Bronchial epithelial cell (primary cell): ENCODE results near the gene PTPN1. TPM values are rescaled to one million over a fixed set of nuclear protein-coding genes. Genes with fewer than 3 reads are reported as not detected.

Experiments used
- DNase-seq: peaks from one replicate; pipeline ENCODE4 v3.0.0-alpha.2; 2010; ENCODE audit warnings: low read depth
- FAIRE-seq: peaks from 2 replicates; lab custom pipeline; 2011; peaks lifted over from hg19 to GRCh38; lab: Jason Lieb, UNC
- H3K27me3 ChIP-seq: 2 replicates; pipeline ENCODE4 v1.5.1; 2011; ENCODE audit warnings: low read length; ENCODE audit not compliant: control insufficient read depth, insufficient read depth
- H3K36me3 ChIP-seq: 2 replicates; pipeline ENCODE4 v1.5.1; 2011; ENCODE audit warnings: low read length; ENCODE audit not compliant: control insufficient read depth, insufficient read depth
- H3K4me3 ChIP-seq: 2 replicates; pipeline ENCODE4 v1.5.1; 2011; ENCODE audit warnings: mild to moderate bottlenecking, low read depth, low read length, control low read depth
- total RNA-seq: library from RNA; depleted of rRNA; stranded (reverse); fragments of >200 nt; gene quantifications from 2 replicates; pipeline ENCODE4 v1.2.1, GENCODE V29; 2014
- TF ChIP-seq, protein P1 (sequence below): IDR thresholded peaks from 2 replicates; pipeline ENCODE4 v1.5.1; 2011; ENCODE audit warnings: mild to moderate bottlenecking, moderate library complexity, low read length, control low read depth, inconsistent platforms; ENCODE audit not compliant: insufficient read depth, severe bottlenecking

The PTPN1 gene
- total RNA-seq, 1 donor from 2014 or later, result 18.4 TPM

DNA sequence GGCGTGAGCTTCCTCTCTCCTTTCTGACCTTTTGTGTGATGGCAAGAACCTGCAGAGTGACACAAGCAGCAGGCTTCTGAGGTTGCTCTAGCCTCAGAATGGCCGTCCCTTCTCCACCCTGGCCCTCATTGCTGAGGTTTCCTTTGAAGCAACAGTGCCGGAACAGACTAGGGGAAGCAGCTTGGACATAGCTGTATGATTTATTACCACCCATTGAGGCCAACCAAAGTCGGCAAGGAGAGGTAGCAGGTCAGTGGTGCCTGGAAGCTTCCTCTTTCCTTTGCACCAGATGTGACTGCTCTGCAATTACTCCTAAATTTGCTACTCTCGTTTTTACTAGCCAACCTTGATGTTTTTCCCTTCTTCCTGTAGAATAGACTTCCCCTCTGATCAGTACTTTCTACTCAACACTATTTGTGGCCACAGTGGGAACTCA lies 31.4 kb downstream of the PTPN1 start:
- DNase-seq (no peak), FAIRE-seq (no peak)
- TF ChIP-seq, protein P1, sequence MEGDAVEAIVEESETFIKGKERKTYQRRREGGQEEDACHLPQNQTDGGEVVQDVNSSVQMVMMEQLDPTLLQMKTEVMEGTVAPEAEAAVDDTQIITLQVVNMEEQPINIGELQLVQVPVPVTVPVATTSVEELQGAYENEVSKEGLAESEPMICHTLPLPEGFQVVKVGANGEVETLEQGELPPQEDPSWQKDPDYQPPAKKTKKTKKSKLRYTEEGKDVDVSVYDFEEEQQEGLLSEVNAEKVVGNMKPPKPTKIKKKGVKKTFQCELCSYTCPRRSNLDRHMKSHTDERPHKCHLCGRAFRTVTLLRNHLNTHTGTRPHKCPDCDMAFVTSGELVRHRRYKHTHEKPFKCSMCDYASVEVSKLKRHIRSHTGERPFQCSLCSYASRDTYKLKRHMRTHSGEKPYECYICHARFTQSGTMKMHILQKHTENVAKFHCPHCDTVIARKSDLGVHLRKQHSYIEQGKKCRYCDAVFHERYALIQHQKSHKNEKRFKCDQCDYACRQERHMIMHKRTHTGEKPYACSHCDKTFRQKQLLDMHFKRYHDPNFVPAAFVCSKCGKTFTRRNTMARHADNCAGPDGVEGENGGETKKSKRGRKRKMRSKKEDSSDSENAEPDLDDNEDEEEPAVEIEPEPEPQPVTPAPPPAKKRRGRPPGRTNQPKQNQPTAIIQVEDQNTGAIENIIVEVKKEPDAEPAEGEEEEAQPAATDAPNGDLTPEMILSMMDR, result no peak
- H3K36me3 ChIP-seq, result peaks cover 2% of the 10 kb centered on the region
- H3K4me3 ChIP-seq, result no peak overlapping the region
- no peaks in the 10 kb centered on the region for H3K27me3 ChIP-seq

DNA sequence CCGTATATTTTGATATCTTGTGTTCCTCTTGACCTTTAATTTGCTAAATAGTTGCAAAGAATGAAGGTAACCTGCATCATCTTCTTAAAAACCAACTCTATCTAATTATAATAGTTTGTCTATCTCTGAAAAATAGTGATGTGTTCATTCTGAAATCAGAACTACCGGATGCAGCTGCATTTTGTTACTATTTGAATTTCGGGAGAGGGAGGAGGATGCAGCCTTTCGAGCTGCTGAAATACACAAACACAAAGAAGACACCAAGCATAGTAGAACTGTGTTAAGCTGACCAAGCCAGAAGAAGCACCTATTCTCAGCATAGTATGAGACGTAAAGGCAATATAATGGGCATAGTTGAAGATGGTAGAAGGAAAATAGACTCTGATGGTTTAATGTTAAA lies 33.1 kb downstream of the PTPN1 start:
- TF ChIP-seq, protein P1, result no peak
- no peak overlapping the region for H3K4me3 ChIP-seq
- FAIRE-seq (no peak), DNase-seq (no peak)
- H3K36me3 ChIP-seq, result peaks cover 3% of the 10 kb centered on the region
- H3K27me3 ChIP-seq, result no peaks in the 10 kb centered on the region

DNA sequence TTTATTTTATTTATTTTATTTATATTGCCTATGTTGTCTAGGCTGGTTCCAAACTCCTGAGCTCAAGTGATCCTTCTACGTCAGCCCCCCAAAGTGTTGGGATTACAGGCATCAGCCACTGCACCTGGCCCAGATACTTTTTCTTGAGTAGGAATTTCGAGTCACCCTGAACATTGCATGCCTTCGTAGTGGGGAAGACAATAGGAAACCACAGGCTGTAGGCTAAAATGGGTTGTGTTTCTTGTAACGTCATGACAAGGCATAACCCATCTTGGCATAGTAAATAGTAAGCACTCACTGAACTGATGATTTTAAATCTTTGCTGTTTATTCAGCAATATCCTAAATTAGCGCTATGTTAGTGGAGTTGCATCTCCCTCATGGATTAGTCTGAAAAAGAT lies 34.9 kb downstream of the PTPN1 start:
- no peaks in the 10 kb centered on the region for H3K27me3 ChIP-seq
- TF ChIP-seq, protein P1, result no peak
- no peak for DNase-seq
- no peak for FAIRE-seq
- H3K4me3 ChIP-seq, result no peak overlapping the region
- H3K36me3 ChIP-seq, result peaks cover 4% of the 10 kb centered on the region

DNA sequence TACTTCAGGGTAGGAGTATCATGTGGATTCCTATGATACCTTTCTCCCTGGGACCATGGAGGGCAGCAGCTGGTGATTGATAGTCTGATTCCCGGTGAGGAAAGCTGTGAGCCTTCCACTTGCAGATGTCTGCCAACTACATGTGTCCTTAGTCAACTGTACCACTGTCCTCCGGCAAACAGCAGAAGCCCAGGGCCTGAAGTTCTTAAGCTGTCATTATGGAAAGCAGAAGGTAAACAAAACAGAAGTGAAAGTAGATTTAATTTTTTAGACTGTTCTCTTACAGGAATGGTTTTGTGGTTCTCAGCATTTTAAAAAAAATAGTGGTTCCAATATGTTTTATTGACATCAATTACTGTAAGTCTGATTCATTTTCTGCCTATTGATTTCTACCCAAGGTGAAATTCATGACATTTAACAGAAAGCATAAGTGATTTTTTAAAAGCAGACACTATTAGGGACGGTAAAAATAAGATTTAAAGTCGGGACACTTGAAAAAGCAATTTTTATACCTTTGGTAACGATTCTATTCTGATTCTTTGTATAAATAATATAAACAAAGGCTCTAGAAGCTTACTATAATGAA lies 36.6 kb downstream of the PTPN1 start:
- FAIRE-seq (no peak), DNase-seq (no peak)
- Histone ChIP-seq H3K27me3 (no peaks in the 10 kb centered on the region), H3K4me3 (no peak overlapping the region), H3K36me3 (peaks cover 4% of the 10 kb centered on the region)
- TF ChIP-seq, protein P1, result no peak

DNA sequence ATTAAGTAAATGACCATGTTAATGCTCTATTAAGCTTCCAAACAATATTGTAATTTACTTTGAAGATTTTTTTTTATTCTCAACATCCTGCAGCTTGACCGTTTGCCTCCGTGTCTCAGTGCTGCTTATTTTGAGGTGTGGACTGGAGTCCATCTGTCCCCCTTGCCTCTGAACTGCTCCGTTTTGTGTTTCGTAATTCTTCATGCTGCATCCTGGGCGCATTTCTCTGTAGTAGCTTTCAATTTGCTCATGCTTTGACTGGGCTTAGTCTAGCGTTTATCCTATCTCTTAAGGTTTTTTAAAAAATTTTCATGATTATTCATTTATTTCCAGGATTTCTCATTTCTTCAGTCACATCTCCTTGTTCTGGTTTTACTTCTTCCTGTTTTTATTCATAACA lies 37.8 kb downstream of the PTPN1 start:
- TF ChIP-seq, protein P1, result no peak
- Histone ChIP-seq H3K4me3 (no peak overlapping the region), H3K36me3 (peaks cover 4% of the 10 kb centered on the region), H3K27me3 (no peaks in the 10 kb centered on the region)
- no peak for FAIRE-seq
- DNase-seq, result no peak

DNA sequence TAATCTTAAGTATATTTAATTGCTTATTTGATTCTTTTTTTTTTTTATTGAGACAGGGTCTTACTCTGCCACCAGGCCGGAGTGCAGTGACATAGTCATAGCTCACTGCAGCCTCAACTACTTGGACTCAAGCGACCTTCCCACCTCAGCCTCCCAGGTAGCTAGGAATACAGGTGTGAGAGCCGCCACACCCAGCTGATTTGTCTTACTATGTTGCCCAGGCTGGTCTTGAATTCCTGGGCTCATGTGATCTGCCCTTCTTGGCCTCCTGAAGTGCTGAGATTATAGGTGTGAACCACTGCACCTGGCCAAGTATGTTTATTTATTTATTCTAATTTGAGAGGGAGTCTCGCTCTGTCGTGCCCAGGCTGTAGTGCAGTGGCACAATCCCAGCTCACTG lies 38.2 kb downstream of the PTPN1 start:
- Histone ChIP-seq H3K27me3 (no peaks in the 10 kb centered on the region), H3K4me3 (no peak overlapping the region), H3K36me3 (peaks cover 4% of the 10 kb centered on the region)
- FAIRE-seq (no peak), DNase-seq (peak; percentile 30)
- TF ChIP-seq, protein P1, result no peak
